CD4-positive, alpha-beta T cell treated with Interleukin-6 at 100 ng/mL for 8 hours (primary cell): ENCODE results near the gene CBFA2T3.

Experiments
- DNase-seq: peaks from one replicate; pipeline ENCODE4 v3.0.0-alpha.2; 2020; ENCODE audit warnings: mixed read lengths, low spot score

The CBFA2T3 gene

DNA sequence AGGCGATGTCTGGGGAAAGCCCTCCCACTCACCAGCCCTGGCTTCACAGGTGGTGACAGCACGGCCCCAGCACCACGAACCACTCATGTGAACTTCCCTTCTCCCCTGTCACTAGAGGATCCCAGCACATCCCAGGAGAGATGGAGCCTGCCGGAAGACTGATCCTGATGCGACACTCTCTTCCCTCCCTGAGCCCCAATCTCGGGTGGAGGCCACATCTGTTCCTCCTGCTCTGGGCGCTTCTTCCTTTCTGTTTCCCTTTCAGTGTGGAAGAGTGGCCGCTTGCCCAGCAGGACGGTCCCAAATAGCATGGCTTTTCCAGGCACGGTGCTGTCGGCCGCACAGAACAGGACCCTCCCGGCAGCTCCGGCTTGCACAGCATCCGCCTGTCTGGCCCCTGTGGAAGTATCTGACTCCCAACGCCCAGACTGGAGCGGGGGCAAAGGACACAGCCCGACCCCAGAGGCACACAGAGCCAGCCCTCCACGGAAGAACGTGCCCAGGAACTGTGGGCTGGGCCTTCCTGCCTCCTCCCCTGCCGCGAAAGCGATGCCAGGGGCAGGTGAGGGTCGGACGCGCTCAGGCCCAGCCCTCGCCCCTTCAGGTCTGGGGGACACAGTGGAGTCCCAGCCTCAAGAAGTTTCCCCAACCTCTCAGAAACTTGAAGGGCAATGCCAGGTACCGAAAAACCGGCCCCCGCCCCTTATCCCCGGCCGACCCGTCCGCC is 37.6 kb downstream of the CBFA2T3 start:
- DNase-seq = no peak

DNA sequence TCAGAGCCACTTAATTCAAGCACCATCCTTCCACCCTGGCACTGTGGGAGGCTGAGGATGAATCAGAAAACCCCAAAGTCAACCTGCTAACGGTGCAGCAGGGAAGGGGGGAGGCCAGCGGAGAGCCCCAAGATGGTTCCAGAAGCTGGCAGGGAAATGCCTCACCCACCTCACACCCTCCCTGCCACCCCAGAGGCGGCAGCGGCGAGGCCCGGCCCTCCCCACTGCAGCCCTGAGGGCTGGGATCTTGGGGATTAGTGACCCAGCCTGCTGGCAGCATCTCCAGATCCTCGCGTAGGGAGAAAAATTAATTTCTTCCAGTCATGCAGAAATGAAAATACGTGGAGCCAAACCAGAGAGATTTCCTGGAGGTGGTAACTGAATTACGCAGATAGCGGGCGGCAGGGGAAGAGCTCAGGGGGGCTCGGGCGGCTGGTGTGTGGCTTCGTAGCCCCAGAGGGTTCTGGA is 38.2 kb downstream of the CBFA2T3 start:
- DNase-seq = no peak

GRCh38 chr16:88938119-88938776 is 38.8 kb downstream of the CBFA2T3 start:
- DNase-seq = no peak

GRCh38 chr16:88937206-88937621 is 39.8 kb downstream of the CBFA2T3 start:
- DNase-seq = no peak

- no peak for DNase-seq
Measured at GRCh38 chr16:88936556-88937205, 40.3 kb downstream of the CBFA2T3 start.

GRCh38 chr16:88936008-88936555 is 40.9 kb downstream of the CBFA2T3 start:
- no peak for DNase-seq

DNA sequence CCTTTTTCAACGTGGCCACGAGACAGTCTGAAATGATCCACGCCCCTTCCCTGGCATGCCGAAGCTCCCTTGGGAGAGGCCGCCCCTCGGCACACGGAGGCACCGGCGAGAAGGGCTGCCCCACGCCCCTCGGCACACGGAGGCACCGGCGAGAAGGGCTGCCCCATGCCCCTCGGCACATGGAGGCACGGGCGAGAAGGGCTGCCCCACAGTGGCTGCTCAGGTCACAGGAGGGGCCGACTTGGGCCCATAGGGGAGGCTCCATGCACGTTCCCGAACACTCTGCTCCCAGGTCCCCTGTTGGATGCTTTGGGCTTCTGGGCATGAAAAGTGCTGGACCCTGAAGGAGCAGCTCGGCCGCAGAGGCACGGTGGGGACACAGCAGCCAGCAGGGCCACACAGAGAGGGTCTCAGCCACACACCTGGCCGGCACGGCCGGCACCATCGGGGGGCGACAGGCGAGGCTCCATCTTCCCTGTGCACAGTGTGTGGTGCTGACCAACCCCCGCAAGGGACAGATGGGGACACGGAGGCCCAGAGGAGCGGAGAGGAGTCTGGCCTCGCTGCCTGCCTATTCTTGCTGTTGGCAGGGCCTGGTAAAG is 42.8 kb downstream of the CBFA2T3 start:
- no peak for DNase-seq

GRCh38 chr16:88932929-88933328 is 44.1 kb downstream of the CBFA2T3 start:
- no peak for DNase-seq

DNA sequence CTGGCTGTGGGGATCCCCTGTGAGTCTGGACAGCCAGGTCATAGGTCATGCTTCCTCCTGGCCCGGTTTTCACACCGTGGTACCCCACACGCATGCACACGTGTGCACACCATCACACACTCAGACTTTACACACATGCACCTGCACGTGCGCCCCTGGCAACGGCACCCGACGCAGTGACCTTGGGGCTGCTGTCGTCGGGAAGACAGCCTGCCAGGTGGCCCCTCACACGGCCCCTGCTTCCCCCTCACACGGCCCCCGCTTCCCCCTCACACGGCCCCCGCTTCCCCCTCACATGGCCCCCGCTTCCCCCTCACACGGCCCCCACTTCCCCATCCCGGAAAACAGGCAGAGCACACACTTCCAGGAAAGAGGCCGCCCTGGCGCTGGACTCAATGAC is 45.1 kb downstream of the CBFA2T3 start:
- no peak for DNase-seq

DNA sequence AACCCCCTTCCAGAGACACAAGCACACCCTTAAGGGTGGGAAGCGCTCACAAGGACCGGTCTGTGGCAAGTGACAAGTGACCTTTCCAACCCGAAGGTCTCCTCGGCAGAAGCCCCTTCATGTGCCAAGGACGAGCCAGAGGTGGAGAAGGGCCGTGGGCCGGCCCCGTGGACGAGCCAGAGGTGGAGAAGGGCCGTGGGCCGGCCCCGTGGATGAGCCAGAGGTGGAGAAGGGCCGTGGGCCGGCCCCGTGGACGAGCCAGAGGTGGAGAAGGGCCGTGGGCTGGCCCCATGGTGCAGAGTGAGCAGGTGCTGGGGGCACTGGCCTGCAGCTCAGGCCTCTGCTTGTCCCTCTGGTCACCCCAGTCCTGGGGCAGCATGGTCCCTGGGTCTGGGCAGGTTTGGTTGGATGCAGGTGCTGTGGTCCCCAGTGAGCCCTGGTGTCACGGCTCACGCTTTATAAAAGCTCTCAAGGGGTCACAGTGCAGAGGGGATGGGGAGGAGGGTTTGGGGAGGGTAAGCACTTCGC is 45.6 kb downstream of the CBFA2T3 start:
- no peak for DNase-seq

GRCh38 chr16:88930716-88931115 is 46.3 kb downstream of the CBFA2T3 start:
- no peak for DNase-seq

GRCh38 chr16:88929091-88929445 is 47.9 kb downstream of the CBFA2T3 start:
- no peak for DNase-seq

GRCh38 chr16:88928405-88929090 is 48.5 kb downstream of the CBFA2T3 start:
- DNase-seq = no peak

DNA sequence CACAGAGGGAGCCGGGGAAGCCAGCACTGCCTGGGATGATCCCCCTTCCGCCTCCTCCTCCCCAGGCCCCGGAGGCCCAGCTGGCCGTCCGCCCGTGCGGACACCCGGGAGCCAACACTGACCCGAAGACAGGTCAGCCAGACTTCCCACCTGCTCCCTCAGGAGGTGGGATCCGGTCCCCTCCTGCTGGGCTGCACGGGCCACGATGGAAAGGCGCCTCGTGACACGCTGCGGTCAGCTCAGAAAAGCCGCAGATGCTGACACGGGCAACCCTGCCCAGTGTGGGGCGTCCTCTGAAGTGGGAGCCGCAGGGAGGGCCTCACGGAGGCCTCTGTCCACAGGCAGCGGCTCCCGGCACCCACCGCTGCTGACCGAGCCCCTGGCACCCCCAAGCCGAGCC is 49.3 kb downstream of the CBFA2T3 start:
- no peak for DNase-seq

- DNase-seq = no peak
Measured at GRCh38 chr16:88927010-88927409, 50.0 kb downstream of the CBFA2T3 start.

GRCh38 chr16:88926374-88926990 is 50.5 kb downstream of the CBFA2T3 start:
- DNase-seq = no peak

- DNase-seq = no peak
Measured at GRCh38 chr16:88925540-88925887, 51.5 kb downstream of the CBFA2T3 start.

DNA sequence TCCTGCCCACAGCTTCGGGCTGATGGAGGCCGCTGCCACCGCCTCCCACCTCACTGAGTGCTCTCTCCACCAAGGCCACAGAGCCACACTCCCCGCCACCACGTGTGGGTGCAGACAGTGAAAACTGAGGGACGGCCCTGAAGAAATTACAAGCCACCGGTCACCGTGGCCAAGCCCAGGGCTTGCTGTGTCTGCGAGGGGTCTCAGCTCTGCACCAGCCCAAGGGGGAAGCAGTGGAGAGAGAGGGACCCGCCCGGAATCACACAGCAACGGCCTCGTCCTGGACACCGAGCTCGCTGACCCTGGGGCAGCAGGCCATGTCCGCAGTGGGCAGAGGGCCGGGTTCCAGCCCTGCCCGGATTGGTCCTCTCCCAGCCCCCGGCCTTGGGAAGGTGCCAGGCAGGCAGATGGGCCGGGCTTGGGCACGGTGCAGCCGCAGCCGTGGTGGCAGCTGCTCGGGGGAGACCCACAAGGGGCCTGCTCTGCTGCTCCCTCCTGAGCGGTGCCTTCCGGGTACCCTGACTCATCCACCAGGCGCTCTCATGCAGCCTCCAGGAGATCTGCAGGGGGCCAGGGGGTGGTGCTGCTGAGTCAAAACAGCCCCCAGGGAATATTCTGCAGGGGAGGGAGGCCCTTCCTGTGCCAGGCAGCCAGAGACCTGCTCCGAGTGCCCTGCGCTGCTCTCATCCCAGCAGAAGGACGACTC is 52.0 kb downstream of the CBFA2T3 start:
- DNase-seq = no peak

GRCh38 chr16:88923926-88924833 is 52.8 kb downstream of the CBFA2T3 start:
- no peak for DNase-seq

- no peak for DNase-seq
Measured at GRCh38 chr16:88923450-88923849, 53.6 kb downstream of the CBFA2T3 start.
